ENCODE results near the gene MLN. TPM values are rescaled to one million over a fixed set of nuclear protein-coding genes. Genes with fewer than 3 reads are reported as not detected.

MLN gene
- total RNA-seq, 4 donors from 2014 or later = not detected

- Histone ChIP-seq H3K36me3 (no peaks in the 10 kb centered on the region), H3K4me1 (peaks cover 0 to 4% of the 10 kb centered on the region in 2 donors), H3K9me3 (no peaks in the 10 kb centered on the region), H3K27me3 (no peaks in the 10 kb centered on the region), H3K4me3 (no peak overlapping the region), H3K27ac (no peak overlapping the region)
- no peak for DNase-seq
- TF ChIP-seq CTCF (IDR thresholded peaks at IDR 0.05) = no peak
- no peak for TF ChIP-seq POLR2A (IDR thresholded peaks at IDR 0.05)
- intact Hi-C loops (cut with DNase I; ENCODE audit: low total_unique reads) = no loop called here
Measured at GRCh38 chr6:33756211-33756954, 47.4 kb downstream of the MLN start.

- DNase-seq = no peak
- Histone ChIP-seq H3K9me3 (no peaks in the 10 kb centered on the region), H3K36me3 (no peaks in the 10 kb centered on the region), H3K27ac (no peak overlapping the region), H3K4me1 (peaks cover 0 to 5% of the 10 kb centered on the region in 2 donors), H3K4me3 (no peak overlapping the region), H3K27me3 (no peaks in the 10 kb centered on the region)
- TF ChIP-seq POLR2A (IDR thresholded peaks at IDR 0.05) (no peak), CTCF (IDR thresholded peaks at IDR 0.05) (no peak)
- intact Hi-C loops (cut with DNase I; ENCODE audit: low total_unique reads) = no loop called here
Measured at GRCh38 chr6:33755070-33755869, 48.5 kb downstream of the MLN start.

GRCh38 chr6:33754222-33754621 lies 49.6 kb downstream of the MLN start:
- no peak overlapping the region for H3K27ac ChIP-seq
- H3K27me3 ChIP-seq = no peaks in the 10 kb centered on the region
- H3K4me3 ChIP-seq = no peak overlapping the region
- intact Hi-C loops (cut with DNase I; ENCODE audit: low total_unique reads) = no loop called here
- no peak for DNase-seq
- no peak for TF ChIP-seq CTCF (IDR thresholded peaks at IDR 0.05)
- no peak for TF ChIP-seq POLR2A (IDR thresholded peaks at IDR 0.05)
- no peaks in the 10 kb centered on the region for H3K36me3 ChIP-seq
- H3K9me3 ChIP-seq = no peaks in the 10 kb centered on the region
- peaks cover 0 to 5% of the 10 kb centered on the region in 2 donors for H3K4me1 ChIP-seq

DNA sequence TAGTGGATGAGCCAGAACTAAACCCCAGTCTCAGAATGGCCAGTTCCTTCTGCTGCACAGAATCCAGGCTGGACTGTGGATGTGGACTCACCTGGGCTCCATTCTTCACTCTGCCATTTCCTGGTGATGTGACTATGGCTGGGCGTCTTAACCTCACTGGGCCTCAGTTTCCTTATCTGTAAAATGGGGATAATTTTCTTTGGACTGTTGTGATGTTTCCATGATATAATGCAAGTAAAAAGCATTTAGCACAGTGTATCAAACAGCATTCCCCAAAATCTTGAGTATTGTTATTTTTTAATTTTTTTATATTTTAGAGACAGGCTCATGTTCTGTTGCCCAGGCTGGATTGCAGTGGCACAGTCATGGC lies 51.2 kb downstream of the MLN start:
- DNase-seq = no peak
- no peaks in the 10 kb centered on the region for H3K36me3 ChIP-seq
- H3K27ac ChIP-seq = no peak overlapping the region
- peaks cover 0 to 5% of the 10 kb centered on the region in 2 donors for H3K4me1 ChIP-seq
- no peak overlapping the region for H3K4me3 ChIP-seq
- TF ChIP-seq POLR2A (IDR thresholded peaks at IDR 0.05) = no peak
- no peak for TF ChIP-seq CTCF (IDR thresholded peaks at IDR 0.05)
- no peaks in the 10 kb centered on the region for H3K9me3 ChIP-seq
- intact Hi-C loops (cut with DNase I; ENCODE audit: low total_unique reads) = no loop called here
- H3K27me3 ChIP-seq = no peaks in the 10 kb centered on the region

Data from uterus (tissue), 4 donors.